CD4-positive, alpha-beta T cell (primary cell): ENCODE measurements around the gene OLFM1. TPM values are rescaled to one million over a fixed set of nuclear protein-coding genes. Genes with fewer than 3 reads are reported as not detected.

ENCODE experiments used
- ATAC-seq: fragments of 200-7000 bp; cut with Tn5 transposase; one replicate; pipeline ENCODE4 v1.10.0; 2022; ENCODE audit warnings: mild to moderate bottlenecking; ENCODE audit not compliant: poor library complexity
- CTCF ChIA-PET: fragments of 350-600 bp; sonication (Branson Sonifier 250); formaldehyde crosslinking; loops from one replicate; lab custom pipeline; 2021; ENCODE audit warnings: antibody characterized with exemption, inconsistent platforms; lab: Charles Lee
- POLR2A ChIA-PET: fragments of 350-600 bp; sonication (Branson Sonifier 250); formaldehyde crosslinking; loops from one replicate; lab custom pipeline; 2021; ENCODE audit warnings: antibody characterized with exemption, inconsistent platforms; lab: Charles Lee
- DNase-seq, 14 experiments: peaks; one replicate each; pipeline ENCODE4 v3.0.0-alpha.2; 2013 to 2020; ENCODE audit warnings: mixed read lengths in 2 of 14
- H3K27ac ChIP-seq, 2 donors: one replicate each; pipeline versions ENCODE4 v1.5.1 to v1.7.0; 2013; ENCODE audit warnings: low read length in 2 of 2, low read depth in 1 of 2, mild to moderate bottlenecking in 1 of 2
- H3K27me3 ChIP-seq, 2 experiments: 1 replicate in 1 of 2; 2 replicates in 1 of 2; pipeline versions ENCODE4 v1.6.1 to v1.7.0; 2013; ENCODE audit warnings: low read length in 2 of 2, control low read depth in 1 of 2, mild to moderate bottlenecking in 1 of 2, moderate library complexity in 1 of 2; ENCODE audit not compliant: insufficient read depth in 2 of 2, control insufficient read depth in 1 of 2
- H3K36me3 ChIP-seq: one replicate; pipeline ENCODE4 v1.6.1; 2013; ENCODE audit warnings: low read length, control low read depth; ENCODE audit not compliant: insufficient read depth
- H3K4me1 ChIP-seq: one replicate; pipeline ENCODE4 v1.6.1; 2013; ENCODE audit warnings: low read length, control low read depth; ENCODE audit not compliant: insufficient read depth
- H3K4me3 ChIP-seq: one replicate; pipeline ENCODE4 v1.5.1; 2013; ENCODE audit warnings: mild to moderate bottlenecking, low read length, moderate library complexity
- H3K9me3 ChIP-seq, 2 experiments: 1 replicate in 1 of 2; 2 replicates in 1 of 2; pipeline versions ENCODE4 v1.6.1 to v1.7.0; 2013; ENCODE audit warnings: low read length in 2 of 2, mild to moderate bottlenecking in 2 of 2, control low read depth in 1 of 2, moderate library complexity in 1 of 2; ENCODE audit not compliant: control insufficient read depth in 1 of 2, insufficient read depth in 1 of 2
- H3K27ac Mint-ChIP-seq: one replicate; pipeline ENCODE4 v1.8.0; 2020; ENCODE audit warnings: mixed read lengths
- H3K27me3 Mint-ChIP-seq: one replicate; pipeline ENCODE4 v1.8.0; 2021; ENCODE audit warnings: mixed read lengths
- H3K36me3 Mint-ChIP-seq: one replicate; pipeline ENCODE4 v1.8.0; 2021; ENCODE audit warnings: low read depth, mixed read lengths
- H3K4me1 Mint-ChIP-seq: one replicate; pipeline ENCODE4 v1.8.0; 2021; ENCODE audit warnings: low read depth, mixed read lengths
- H3K4me3 Mint-ChIP-seq: one replicate; pipeline ENCODE4 v1.8.0; 2020; ENCODE audit warnings: mild to moderate bottlenecking, mixed read lengths
- H3K9me3 Mint-ChIP-seq: one replicate; pipeline ENCODE4 v1.8.0; 2020; ENCODE audit warnings: mixed read lengths
- CTCF ChIP-seq: fragments of 200-600 bp; IDR thresholded peaks from one replicate; pipeline ENCODE4 v1.8.0; 2022; ENCODE audit warnings: antibody characterized with exemption, mild to moderate bottlenecking
- intact Hi-C, 2 experiments: fragments of 100-400 bp; cut with DNase I in 1 of 2; cut with micrococcal nuclease in 1 of 2; formaldehyde crosslinking; loops; one replicate each; pipeline versions ENCODE4 v1.15.1 to v1.9.0; 2023 to 2025; cut with DNase I, micrococcal nuclease
- total RNA-seq, 174 experiments: library from RNA in 2 of 174; stranded (reverse) in 2 of 174; gene quantifications; one replicate each; pipeline ENCODE4 v1.2.3 and lab custom pipeline; 2021 to 2026

Gene OLFM1
- total RNA-seq, 2 experiments from 2014 or later = not detected

GRCh38 chr9:135167849-135168655 lies 80.6 kb downstream of the OLFM1 start:
- Mint-ChIP-seq H3K9me3 (no peaks in the 10 kb centered on the region), H3K27ac (no peak overlapping the region), H3K36me3 (no peaks in the 10 kb centered on the region), H3K4me3 (no peak overlapping the region), H3K4me1 (no peaks in the 10 kb centered on the region), H3K27me3 (peaks cover 7% of the 10 kb centered on the region)
- peaks cover 0 to 19% of the 10 kb centered on the region in 2 experiments for H3K9me3 ChIP-seq
- intact Hi-C loops = no loop called here
- POLR2A ChIA-PET = no interaction called here
- DNase-seq (no peak), ATAC-seq (no peak)
- no peaks in the 10 kb centered on the region for H3K27me3 ChIP-seq
- no peaks in the 10 kb centered on the region for H3K36me3 ChIP-seq
- no peak overlapping the region for H3K4me3 ChIP-seq
- CTCF ChIA-PET = no interaction called here
- TF ChIP-seq CTCF = no peak
- no peak overlapping the region for H3K27ac ChIP-seq
- no peaks in the 10 kb centered on the region for H3K4me1 ChIP-seq

GRCh38 chr9:135169709-135170226 lies 82.3 kb downstream of the OLFM1 start:
- intact Hi-C loops = no loop called here
- Mint-ChIP-seq H3K27ac (no peak overlapping the region), H3K27me3 (peaks cover 7% of the 10 kb centered on the region), H3K9me3 (no peaks in the 10 kb centered on the region), H3K4me1 (no peaks in the 10 kb centered on the region), H3K4me3 (no peak overlapping the region), H3K36me3 (no peaks in the 10 kb centered on the region)
- ATAC-seq = no peak
- CTCF ChIA-PET = no interaction called here
- TF ChIP-seq CTCF = no peak
- Histone ChIP-seq H3K9me3 (peaks cover 0 to 18% of the 10 kb centered on the region in 2 experiments), H3K27ac (no peak overlapping the region), H3K4me3 (no peak overlapping the region), H3K4me1 (no peaks in the 10 kb centered on the region), H3K36me3 (no peaks in the 10 kb centered on the region), H3K27me3 (no peaks in the 10 kb centered on the region)
- DNase-seq = no peak
- POLR2A ChIA-PET = no interaction called here

GRCh38 chr9:135170535-135170934 lies 83.1 kb downstream of the OLFM1 start:
- CTCF ChIA-PET = no interaction called here
- no peak overlapping the region for H3K27ac Mint-ChIP-seq
- peaks cover 7% of the 10 kb centered on the region for H3K27me3 Mint-ChIP-seq

More at GRCh38 chr9:135170535-135170934, 83.1 kb downstream of the OLFM1 start:
- Mint-ChIP-seq H3K36me3 (no peaks in the 10 kb centered on the region), H3K4me1 (no peaks in the 10 kb centered on the region), H3K9me3 (no peaks in the 10 kb centered on the region), H3K4me3 (no peak overlapping the region)
- intact Hi-C loops = no loop called here
- DNase-seq (no peak), ATAC-seq (no peak)
- no peak for TF ChIP-seq CTCF
- peaks cover 0 to 18% of the 10 kb centered on the region in 2 experiments for H3K9me3 ChIP-seq
- H3K36me3 ChIP-seq = no peaks in the 10 kb centered on the region
- no peak overlapping the region for H3K4me3 ChIP-seq
- H3K27me3 ChIP-seq = peaks cover 0 to 1% of the 10 kb centered on the region in 2 experiments
- H3K4me1 ChIP-seq = no peaks in the 10 kb centered on the region
- POLR2A ChIA-PET = no interaction called here
- H3K27ac ChIP-seq = no peak overlapping the region

Other genes with a start within 250 kb of the OLFM1 start
- not detected for gene FCN2, start 206.9 kb upstream of the OLFM1 start, total RNA-seq
- 10 to 100 TPM in 1 of 2 experiments, 1 to 10 TPM in 1; 9.9 to 10.5 TPM for gene FCN1, start 169.8 kb upstream of the OLFM1 start, total RNA-seq